ENCODE data around the gene MVB12A. TPM values are rescaled to one million over a fixed set of nuclear protein-coding genes. Genes with fewer than 3 reads are reported as not detected.

The MVB12A gene
- total and polyA plus RNA-seq, 9 of the 15 experiments (the other 6 are each of a cell fraction or from before 2014, with no cell fraction given): 1.2 to 46.2 (median 22.4) TPM

DNA sequence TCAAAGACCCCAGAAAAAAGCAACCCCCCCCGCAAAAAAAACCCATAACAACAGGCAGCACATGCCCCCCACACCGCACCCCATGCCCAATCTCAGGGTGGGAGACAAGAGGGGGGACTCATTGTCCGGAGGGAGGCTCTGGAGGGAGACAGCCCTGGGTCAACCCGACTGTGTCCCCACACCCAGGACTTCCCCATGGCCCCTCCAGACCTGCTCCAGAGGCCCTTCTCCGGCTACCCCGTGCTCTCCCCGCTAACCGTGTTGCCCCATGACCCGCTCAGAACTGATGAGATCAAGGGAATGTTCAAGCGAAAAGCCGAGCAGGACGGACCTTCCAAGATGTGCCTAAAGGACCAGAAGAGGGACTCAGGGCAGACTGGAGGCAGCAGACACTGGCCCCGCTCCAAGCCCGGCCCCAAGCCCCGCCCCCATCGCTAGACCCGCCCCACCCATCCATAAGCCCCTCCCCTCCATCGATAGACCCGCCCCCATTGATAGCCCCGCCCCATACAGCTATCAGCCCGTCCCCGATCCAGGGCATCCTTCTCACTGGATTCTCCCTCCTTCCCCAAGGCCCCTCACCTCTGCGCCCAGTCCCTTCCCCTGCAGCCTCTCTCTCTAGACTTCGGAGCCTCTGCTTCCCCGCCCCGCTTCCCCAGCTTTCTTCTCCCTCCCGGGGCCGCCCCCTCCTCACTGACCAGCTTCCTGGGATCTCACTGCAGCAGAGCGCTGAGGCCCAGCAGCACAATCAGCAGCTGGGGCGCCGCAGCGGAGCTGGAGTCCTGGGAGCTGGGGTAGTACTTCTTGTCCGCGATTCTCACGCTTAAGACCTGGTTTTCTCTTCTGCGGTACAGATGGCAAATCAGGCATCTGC lies 16.6 kb upstream of the MVB12A start (continued):
- TF ChIP-seq, protein P1, sequence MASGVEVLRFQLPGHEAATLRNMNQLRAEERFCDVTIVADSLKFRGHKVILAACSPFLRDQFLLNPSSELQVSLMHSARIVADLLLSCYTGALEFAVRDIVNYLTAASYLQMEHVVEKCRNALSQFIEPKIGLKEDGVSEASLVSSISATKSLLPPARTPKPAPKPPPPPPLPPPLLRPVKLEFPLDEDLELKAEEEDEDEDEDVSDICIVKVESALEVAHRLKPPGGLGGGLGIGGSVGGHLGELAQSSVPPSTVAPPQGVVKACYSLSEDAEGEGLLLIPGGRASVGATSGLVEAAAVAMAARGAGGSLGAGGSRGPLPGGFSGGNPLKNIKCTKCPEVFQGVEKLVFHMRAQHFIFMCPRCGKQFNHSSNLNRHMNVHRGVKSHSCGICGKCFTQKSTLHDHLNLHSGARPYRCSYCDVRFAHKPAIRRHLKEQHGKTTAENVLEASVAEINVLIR (CRISPR knock-in tag; IDR thresholded peaks at IDR 0.05): no peak

DNA sequence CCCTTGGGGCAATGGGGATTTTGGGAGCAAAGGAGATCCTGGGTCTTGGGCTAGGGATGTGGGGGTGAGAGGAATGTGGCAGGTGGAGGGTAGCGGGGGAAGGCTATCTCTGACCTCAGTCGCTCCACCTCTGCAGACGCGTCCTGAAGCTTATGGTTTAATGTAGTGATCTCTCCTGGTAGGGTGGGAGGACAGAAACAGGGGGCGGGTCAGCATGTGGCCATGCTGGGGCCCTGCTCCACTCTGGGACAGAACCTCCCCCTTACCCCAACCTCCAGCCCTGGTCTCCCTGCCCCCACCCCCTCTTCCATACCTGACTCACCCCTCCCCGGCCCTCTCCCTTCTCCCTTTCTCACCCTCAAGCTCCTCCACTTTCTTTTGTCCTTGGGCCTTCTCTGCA lies 15.8 kb upstream of the MVB12A start:
- Histone ChIP-seq H3K27ac (ENCODE audit: extremely low read depth, low read depth, low read length) (peak overlapping the region; percentile 69), H3K9me1 (ENCODE audit: control insufficient read depth, insufficient read depth, low read length) (no peaks in the 10 kb centered on the region), H3K9me3 (replicated peaks; ENCODE audit: control insufficient read depth, insufficient read depth, low read depth, low read length) (no peaks in the 10 kb centered on the region), H3K4me1 (replicated peaks in 1 of 2; ENCODE audit: control insufficient read depth in 2 of 2, insufficient read depth in 2 of 2, low read length in 2 of 2) (peaks cover 16 to 40% of the 10 kb centered on the region in 2 experiments; a peak in 4 of 5 replicates), H3K36me3 (ENCODE audit: control insufficient read depth, insufficient read depth, low read length) (peaks cover 28% of the 10 kb centered on the region; the same call in 2 of the 3 replicates), H4K20me1 (replicated peaks; ENCODE audit: control insufficient read depth, insufficient read depth, low read length) (0 out of 2 replicates have a peak, but pooled peaks cover 3% of the 10 kb centered on the region), H3K4me2 (ENCODE audit: insufficient read depth, low read length) (peak overlapping the region; percentile 92), H2AFZ (ENCODE audit: low read depth, low read length) (no peak overlapping the region), H3K4me3 (peak overlapping the region; percentile 53), H3K9ac (ENCODE audit: insufficient read depth in 1 of 2, low read depth in 2 of 2, low read length in 2 of 2) (peak overlapping the region; percentile 78 to 93), H3K79me2 (ENCODE audit: control insufficient read depth, insufficient read depth, low read length) (peaks cover 62% of the 10 kb centered on the region), H3K27me3 (ENCODE audit: control insufficient read depth in 2 of 2, insufficient read depth in 2 of 2, low read length in 2 of 2) (no peaks in the 10 kb centered on the region)
- FAIRE-seq: peak; percentile 56
- BruUV-seq (replicated peaks): no TSS peak
- 0% methylated on average over 5 of the region's 6 CpGs for WGBS (ENCODE audit: insufficient coverage, low coverage, missing lambda C conversion rate)
- ChIA-PET CTCF (ENCODE audit: low intra/inter-chr PET ratio) (no interaction called here), POLR2A (interaction anchor here (0.6 to 1.0 kb wide), 5 partner anchors 12 to 461 kb away, joined by 3 to 4 read pairs (median 3); partner anchors contain the start of gene MVB12A)
- intact Hi-C loops (cut with micrococcal nuclease) (no loop called here), in situ Hi-C loops (cut with MboI) (no loop called here)
- DNase-seq (ENCODE audit: extremely low read depth in 1 of 4, low spot score in 3 of 4): peak; percentile 70 to 79 (median 76)
- peak; percentile 27 for ATAC-seq
- TF ChIP-seq RUNX1 (IDR thresholded peaks at IDR 0.05; ENCODE audit: low read depth) (no peak), SMAD3 (CRISPR knock-in tag; conservative IDR thresholded peaks at IDR 0.05) (no peak), CCNT2 (IDR thresholded peaks at IDR 0.05; ENCODE audit: borderline replicate concordance, extremely low read depth, insufficient read length, low read depth, low read length) (peak; percentile 38), ZNF263 (CRISPR knock-in tag; IDR thresholded peaks at IDR 0.05; ENCODE audit: borderline replicate concordance) (peak; percentile 42; the same call in 1 of the 2 replicates), SIN3A (IDR thresholded peaks at IDR 0.05; ENCODE audit: borderline replicate concordance in 2 of 2, control insufficient read depth in 1 of 2, low read depth in 2 of 2, low read length in 2 of 2) (peak in 1 of 2 experiments; percentile 48; a peak in 1 of 4 replicates), HDGF (IDR thresholded peaks at IDR 0.05) (no peak)
- TF ChIP-seq, protein P2, sequence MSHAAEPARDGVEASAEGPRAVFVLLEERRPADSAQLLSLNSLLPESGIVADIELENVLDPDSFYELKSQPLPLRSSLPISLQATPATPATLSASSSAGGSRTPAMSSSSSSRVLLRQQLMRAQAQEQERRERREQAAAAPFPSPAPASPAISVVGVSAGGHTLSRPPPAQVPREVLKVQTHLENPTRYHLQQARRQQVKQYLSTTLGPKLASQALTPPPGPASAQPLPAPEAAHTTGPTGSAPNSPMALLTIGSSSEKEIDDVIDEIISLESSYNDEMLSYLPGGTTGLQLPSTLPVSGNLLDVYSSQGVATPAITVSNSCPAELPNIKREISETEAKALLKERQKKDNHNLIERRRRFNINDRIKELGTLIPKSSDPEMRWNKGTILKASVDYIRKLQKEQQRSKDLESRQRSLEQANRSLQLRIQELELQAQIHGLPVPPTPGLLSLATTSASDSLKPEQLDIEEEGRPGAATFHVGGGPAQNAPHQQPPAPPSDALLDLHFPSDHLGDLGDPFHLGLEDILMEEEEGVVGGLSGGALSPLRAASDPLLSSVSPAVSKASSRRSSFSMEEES (CRISPR knock-in tag; IDR thresholded peaks at IDR 0.05): no peak
- TF ChIP-seq, protein P3, sequence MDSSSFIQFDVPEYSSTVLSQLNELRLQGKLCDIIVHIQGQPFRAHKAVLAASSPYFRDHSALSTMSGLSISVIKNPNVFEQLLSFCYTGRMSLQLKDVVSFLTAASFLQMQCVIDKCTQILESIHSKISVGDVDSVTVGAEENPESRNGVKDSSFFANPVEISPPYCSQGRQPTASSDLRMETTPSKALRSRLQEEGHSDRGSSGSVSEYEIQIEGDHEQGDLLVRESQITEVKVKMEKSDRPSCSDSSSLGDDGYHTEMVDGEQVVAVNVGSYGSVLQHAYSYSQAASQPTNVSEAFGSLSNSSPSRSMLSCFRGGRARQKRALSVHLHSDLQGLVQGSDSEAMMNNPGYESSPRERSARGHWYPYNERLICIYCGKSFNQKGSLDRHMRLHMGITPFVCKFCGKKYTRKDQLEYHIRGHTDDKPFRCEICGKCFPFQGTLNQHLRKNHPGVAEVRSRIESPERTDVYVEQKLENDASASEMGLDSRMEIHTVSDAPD (CRISPR knock-in tag; IDR thresholded peaks at IDR 0.05): no peak
